GM12878 (cell line): Measurements from ENCODE around the gene SMPD3. TPM values are rescaled to one million over a fixed set of nuclear protein-coding genes. Genes with fewer than 3 reads are reported as not detected.
A peak's percentile ranks its signal among the peaks of the same experiment; 100 is the strongest.

ENCODE experiments used
- BHLHE40 ChIP-seq, 2 experiments: fragments of 450-650 bp in 1 of 2; IDR thresholded peaks; 2 replicates each; pipeline ENCODE4 v1.6.1; 2011 to 2017; ENCODE audit warnings: low read depth in 2 of 2, borderline replicate concordance in 1 of 2, improper control_type of control experiment in 1 of 2, low read length in 1 of 2, mild to moderate bottlenecking in 1 of 2
- CUX1 ChIP-seq: IDR thresholded peaks from 2 replicates; pipeline ENCODE4 v1.6.1; 2012; ENCODE audit warnings: improper control_type of control experiment, low read depth, low read length; ENCODE audit not compliant: insufficient replicate concordance
- E4F1 ChIP-seq: fragments of 450-650 bp; IDR thresholded peaks from 2 replicates; pipeline ENCODE4 v1.6.1; 2018; ENCODE audit warnings: borderline replicate concordance, mild to moderate bottlenecking; ENCODE audit not compliant: partially characterized antibody
- HDAC6 ChIP-seq: fragments of 200-600 bp; sonication (generic); IDR thresholded peaks from one replicate; pipeline ENCODE4 v1.8.0; 2017; ENCODE audit warnings: antibody characterized with exemption; ENCODE audit not compliant: unreplicated experiment
- HDGF ChIP-seq: fragments of 450-650 bp; IDR thresholded peaks from 2 replicates; pipeline ENCODE4 v1.6.1; 2016; ENCODE audit warnings: antibody characterized with exemption
- IKZF2 ChIP-seq, 2 experiments: fragments of 450-650 bp; IDR thresholded peaks; 2 replicates each; pipeline ENCODE4 v1.6.1; 2017; ENCODE audit warnings: mild to moderate bottlenecking in 2 of 2, moderate library complexity in 2 of 2
- JUNB ChIP-seq: IDR thresholded peaks from 2 replicates; pipeline ENCODE4 v1.6.1; 2016; ENCODE audit warnings: antibody characterized with exemption, mild to moderate bottlenecking
- PAX8 ChIP-seq: fragments of 450-650 bp; IDR thresholded peaks from 2 replicates; pipeline ENCODE4 v1.6.1; 2017; ENCODE audit warnings: mild to moderate bottlenecking, moderate library complexity
- PML ChIP-seq: IDR thresholded peaks from 2 replicates; pipeline ENCODE4 v1.6.1; 2012; ENCODE audit warnings: low read length, inconsistent platforms
- SPI1 ChIP-seq: IDR thresholded peaks from 2 replicates; pipeline ENCODE4 v1.6.1; 2011; ENCODE audit warnings: low read depth, mild to moderate bottlenecking, low read length, moderate library complexity, borderline replicate concordance; ENCODE audit not compliant: insufficient read depth
- SUZ12 ChIP-seq: fragments of 200-600 bp; sonication (generic); IDR thresholded peaks from one replicate; pipeline ENCODE4 v1.6.1; 2018; ENCODE audit warnings: antibody characterized with exemption, mild to moderate bottlenecking; ENCODE audit not compliant: unreplicated experiment
- ZBED1 ChIP-seq: IDR thresholded peaks from 2 replicates; pipeline ENCODE4 v1.6.1; 2016; ENCODE audit warnings: borderline replicate concordance
- ZBTB11 ChIP-seq: fragments of 450-650 bp; formaldehyde crosslinking; IDR thresholded peaks from 2 replicates; pipeline ENCODE4 v1.5.0; 2022; ENCODE audit warnings: mild to moderate bottlenecking, missing genetic modification characterization
- ZBTB4 ChIP-seq: fragments of 450-650 bp; formaldehyde crosslinking; IDR thresholded peaks from 2 replicates; pipeline ENCODE4 v1.4.0; 2022; ENCODE audit warnings: mild to moderate bottlenecking, moderate library complexity
- ZNF24 ChIP-seq: fragments of 450-650 bp; IDR thresholded peaks from 2 replicates; pipeline ENCODE4 v1.6.1; 2017; ENCODE audit warnings: antibody characterized with exemption, mild to moderate bottlenecking
- polyA plus RNA-seq, 11 experiments: library from polyadenylated mRNA; depleted of rRNA in 4 of 11; unstranded in 6 of 11; stranded (reverse) in 5 of 11; fragments of >200 nt; fragmentation: Nextera tagmentation in 4 of 11; fragmentation: Illumina TruSeq in 1 of 11; extraction: Ambion mirVana in 4 of 11; extraction: Trizol in 1 of 11; gene quantifications; 1 replicate in 1 of 11; 2 replicates in 10 of 11; pipeline versions ENCODE4 v1.2.1 to v1.2.3, GENCODE V29; 2011 to 2016; ENCODE audit warnings: inconsistent platforms in 2 of 11, missing spikeins in 2 of 11, low read depth in 1 of 11
- total RNA-seq, 4 experiments: library from RNA; depleted of rRNA in 3 of 4; stranded (reverse); fragments of >200 nt in 3 of 4; fragmentation: Illumina TruSeq in 1 of 4; extraction: Trizol in 1 of 4; gene quantifications; 2 replicates each; pipeline versions ENCODE4 v1.2.1 to v1.2.3, GENCODE V29; 2013 to 2021

The SMPD3 gene
- total and polyA plus RNA-seq, 10 of the 15 experiments (the other 5 are each of a cell fraction or from before 2014, with no cell fraction given), result 0.04 to 2.0 (median 1.2) TPM

GRCh38 chr16:68470461-68471150 is 22.3 kb upstream of the SMPD3 start (continued):
- no peak for TF ChIP-seq E4F1
- TF ChIP-seq ZBED1, result no peak
- peak; percentile 87 to 88 for TF ChIP-seq BHLHE40 (IDR thresholded peaks at IDR 0.05; ENCODE audit: borderline replicate concordance in 1 of 2, low read depth in 2 of 2, low read length in 1 of 2)
- TF ChIP-seq SPI1, result peak; percentile 94
- TF ChIP-seq JUNB, result no peak
- TF ChIP-seq PML, result no peak
- no peak for TF ChIP-seq HDAC6
- TF ChIP-seq ZBTB4, result no peak
- TF ChIP-seq SUZ12, result no peak
- no peak for TF ChIP-seq PAX8
- TF ChIP-seq CUX1, result no peak
- peak; percentile 62; the same call in 1 of the 2 replicates for TF ChIP-seq HDGF
- peak; percentile 89 to 94 for TF ChIP-seq IKZF2 (IDR thresholded peaks at IDR 0.05)
- no peak for TF ChIP-seq ZBTB11 (CRISPR knock-in tag)
- no peak for TF ChIP-seq ZNF24
